NCI-H1436 (cell line): ENCODE results near the gene EEF1A1.
"Not testable (repeated sequence)": the region's sequence is repeated elsewhere in the genome, so short reads cannot be mapped to it uniquely, and the experiment has no call there.

ENCODE experiments used
- DNase-seq: peaks from one replicate; lab custom pipeline; 2025; lab: John Stamatoyannopoulos, UW

Gene EEF1A1

GRCh38 chr6:73537677-73538076 lies 16.8 kb upstream of the EEF1A1 start:
- DNase-seq, result no peak

GRCh38 chr6:73534628-73535027 lies 13.8 kb upstream of the EEF1A1 start:
- DNase-seq, result no peak

- no peak for DNase-seq
These were observed 11.5 kb upstream of the EEF1A1 start for GRCh38 chr6:73532293-73532692.

- no peak for DNase-seq
These were observed 8.1 kb upstream of the EEF1A1 start for GRCh38 chr6:73528897-73529296.

- DNase-seq, result no peak
These were observed 4.9 kb upstream of the EEF1A1 start for GRCh38 chr6:73525546-73526330.

- peak; percentile 35 for DNase-seq
These were observed 2.7 kb upstream of the EEF1A1 start for GRCh38 chr6:73523434-73524123.

- DNase-seq, result peak; percentile 73
These were observed 636 bp upstream of the EEF1A1 start for GRCh38 chr6:73521351-73521985.

- DNase-seq, result peak; percentile 54
These were observed 725 bp downstream of the EEF1A1 start for GRCh38 chr6:73519926-73520687.

GRCh38 chr6:73518982-73519881 lies 1.6 kb downstream of the EEF1A1 start:
- not testable (repeated sequence) for DNase-seq

GRCh38 chr6:73518100-73518981 lies 2.5 kb downstream of the EEF1A1 start:
- DNase-seq, result not testable (repeated sequence)

- no peak for DNase-seq
These were observed 4.0 kb downstream of the EEF1A1 start for GRCh38 chr6:73516514-73517489.

- no peak for DNase-seq
These were observed 5.6 kb downstream of the EEF1A1 start for GRCh38 chr6:73515204-73515655.

- DNase-seq, result no peak
These were observed 6.1 kb downstream of the EEF1A1 start for GRCh38 chr6:73514746-73515110.

GRCh38 chr6:73513496-73513854 lies 7.4 kb downstream of the EEF1A1 start:
- no peak for DNase-seq

GRCh38 chr6:73511796-73512195 lies 9.0 kb downstream of the EEF1A1 start:
- DNase-seq, result no peak

- DNase-seq, result no peak
These were observed 11.0 kb downstream of the EEF1A1 start for GRCh38 chr6:73509851-73510250.

- no peak for DNase-seq
These were observed 12.1 kb downstream of the EEF1A1 start for GRCh38 chr6:73508776-73509175.

GRCh38 chr6:73506246-73506645 lies 14.6 kb downstream of the EEF1A1 start:
- no peak for DNase-seq

- DNase-seq, result not testable (repeated sequence)
These were observed 15.1 kb downstream of the EEF1A1 start for GRCh38 chr6:73505705-73506104.
